SHP77 (cell line): Measurements from ENCODE around the gene COX8C.

Experiments used
- DNase-seq, 2 experiments: peaks; one replicate each; lab custom pipeline; 2025; lab: John Stamatoyannopoulos, UW

COX8C gene

GRCh38 chr14:93346926-93347721, at the start of gene COX8C:
TSS of gene COX8C (plus strand) at chr14:93347182. CDS start at chr14:93347269, 87 bp downstream.
- DNase-seq = no peak

GRCh38 chr14:93299416-93299815, 47.6 kb upstream of the COX8C start:
- no peak for DNase-seq

GRCh38 chr14:93299866-93300265, 47.1 kb upstream of the COX8C start:
- DNase-seq = no peak

- no peak for DNase-seq
Measured at GRCh38 chr14:93301821-93302447, 45.0 kb upstream of the COX8C start.

- no peak for DNase-seq
Measured at GRCh38 chr14:93302688-93303581, 44.0 kb upstream of the COX8C start.

- DNase-seq = no peak
Measured at GRCh38 chr14:93303659-93304058, 43.3 kb upstream of the COX8C start.

GRCh38 chr14:93304771-93305170, 42.2 kb upstream of the COX8C start:
- no peak for DNase-seq

- no peak for DNase-seq
Measured at GRCh38 chr14:93305725-93306418, 41.1 kb upstream of the COX8C start.

- DNase-seq = no peak
Measured at GRCh38 chr14:93306812-93307211, 40.2 kb upstream of the COX8C start.

- no peak for DNase-seq
Measured at GRCh38 chr14:93308686-93309345, 38.2 kb upstream of the COX8C start.

- no peak for DNase-seq
Measured at GRCh38 chr14:93309427-93309966, 37.5 kb upstream of the COX8C start.

- no peak for DNase-seq
Measured at GRCh38 chr14:93311082-93311481, 35.9 kb upstream of the COX8C start.

- no peak for DNase-seq
Measured at GRCh38 chr14:93315575-93315974, 31.4 kb upstream of the COX8C start.

- DNase-seq = no peak
Measured at GRCh38 chr14:93316716-93317115, 30.3 kb upstream of the COX8C start.

GRCh38 chr14:93317210-93317874, 29.6 kb upstream of the COX8C start:
- DNase-seq = no peak

GRCh38 chr14:93317875-93318807, 28.8 kb upstream of the COX8C start:
- DNase-seq = no peak

GRCh38 chr14:93318927-93319326, 28.1 kb upstream of the COX8C start:
- DNase-seq = no peak

GRCh38 chr14:93319494-93319893, 27.5 kb upstream of the COX8C start:
- no peak for DNase-seq

GRCh38 chr14:93319958-93320357, 27.0 kb upstream of the COX8C start:
- no peak for DNase-seq
